PFSK-1 (cell line): ENCODE measurements around the gene GABRB1.

Experiments
- FOXP2 ChIP-seq: optimal IDR thresholded peaks from 2 replicates; pipeline ENCODE3; 2011; ENCODE audit warnings: borderline replicate concordance, control low read depth, inconsistent platforms; ENCODE audit not compliant: insufficient read depth; ENCODE audit errors: extremely low read length, extremely low read depth
- POLR2AphosphoS5 ChIP-seq: IDR thresholded peaks from 2 replicates; pipeline ENCODE4 v1.6.1; 2012; ENCODE audit warnings: low read depth, mild to moderate bottlenecking, control low read depth, low read length, moderate library complexity

- TF ChIP-seq FOXP2 = no peak
- TF ChIP-seq POLR2AphosphoS5 = no peak
Observed at GRCh38 chr4:47213106-47213505, 181.7 kb downstream of the GABRB1 start.
